Common myeloid progenitor, CD34-positive (primary cell): Measurements from ENCODE around the gene CABP2.
"Not testable (repeated sequence)": the region's sequence is repeated elsewhere in the genome, so short reads cannot be mapped to it uniquely, and the experiment has no call there.

Source experiments
- CTCF ChIA-PET: fragments of 350-600 bp; sonication (Branson Sonifier 250); formaldehyde crosslinking; loops from one replicate; lab custom pipeline; 2021; ENCODE audit warnings: antibody characterized with exemption; lab: Charles Lee
- POLR2A ChIA-PET: fragments of 350-600 bp; sonication (Branson Sonifier 250); formaldehyde crosslinking; loops from one replicate; lab custom pipeline; 2021; ENCODE audit warnings: antibody characterized with exemption; lab: Charles Lee
- DNase-seq, 3 donors: peaks; one replicate each; pipeline versions ENCODE4 v3.0.0 to v3.0.0-alpha.2; 2013
- H3K27ac ChIP-seq, 2 experiments: 1 replicate in 1 of 2; 2 replicates in 1 of 2; pipeline ENCODE4 v1.7.0; 2013; ENCODE audit warnings: inconsistent platforms in 2 of 2, low read length in 2 of 2, mild to moderate bottlenecking in 2 of 2, low read depth in 1 of 2, moderate library complexity in 1 of 2; ENCODE audit not compliant: severe bottlenecking in 2 of 2, insufficient read depth in 1 of 2, poor library complexity in 1 of 2
- H3K27me3 ChIP-seq, 5 experiments: replicated peaks in 2 of 5; 1 replicate in 3 of 5; 2 replicates in 2 of 5; pipeline versions ENCODE4 v1.6.1 to v1.7.0; 2013; ENCODE audit warnings: low read length in 4 of 5, mild to moderate bottlenecking in 2 of 5, moderate library complexity in 2 of 5, inconsistent platforms in 1 of 5; ENCODE audit not compliant: insufficient read depth in 5 of 5, control insufficient read depth in 4 of 5
- H3K36me3 ChIP-seq, 4 experiments: 1 replicate in 2 of 4; 2 replicates in 2 of 4; pipeline versions ENCODE4 v1.6.1 to v1.7.0; 2013; ENCODE audit warnings: low read length in 3 of 4, control low read depth in 1 of 4, mild to moderate bottlenecking in 1 of 4; ENCODE audit not compliant: control insufficient read depth in 4 of 4, insufficient read depth in 4 of 4
- H3K4me1 ChIP-seq, 4 experiments: 1 replicate in 3 of 4; 2 replicates in 1 of 4; pipeline versions ENCODE4 v1.6.1 to v1.7.1; 2013; ENCODE audit warnings: low read length in 3 of 4, mild to moderate bottlenecking in 3 of 4, control low read depth in 1 of 4, inconsistent platforms in 1 of 4, moderate library complexity in 1 of 4; ENCODE audit not compliant: control insufficient read depth in 4 of 4, insufficient read depth in 4 of 4; ENCODE audit errors: control extremely low read depth in 1 of 4
- H3K4me3 ChIP-seq, 7 experiments: 1 replicate in 4 of 7; 2 replicates in 3 of 7; pipeline versions ENCODE4 v1.5.1 to v1.7.0; 2013; ENCODE audit warnings: mild to moderate bottlenecking in 7 of 7, low read length in 6 of 7, moderate library complexity in 6 of 7, inconsistent platforms in 2 of 7, low read depth in 2 of 7, control low read depth in 1 of 7; ENCODE audit not compliant: insufficient read depth in 4 of 7, control insufficient read depth in 1 of 7; ENCODE audit errors: extremely low read depth in 1 of 7
- H3K9me3 ChIP-seq, 5 experiments: 1 replicate in 4 of 5; 2 replicates in 1 of 5; pipeline versions ENCODE4 v1.6.1 to v1.7.1; 2013; ENCODE audit warnings: low read length in 4 of 5, mild to moderate bottlenecking in 2 of 5, inconsistent platforms in 1 of 5, low read depth in 1 of 5, moderate library complexity in 1 of 5; ENCODE audit not compliant: control insufficient read depth in 4 of 5, insufficient read depth in 2 of 5; ENCODE audit errors: control extremely low read depth in 1 of 5
- WGBS: methylation state at CpG from one replicate; pipeline ENCODE4 v1.1.5; 2013; ENCODE audit not compliant: insufficient coverage; 5-methylcytosine and 5-hydroxymethylcytosine counted together

The CABP2 gene

DNA sequence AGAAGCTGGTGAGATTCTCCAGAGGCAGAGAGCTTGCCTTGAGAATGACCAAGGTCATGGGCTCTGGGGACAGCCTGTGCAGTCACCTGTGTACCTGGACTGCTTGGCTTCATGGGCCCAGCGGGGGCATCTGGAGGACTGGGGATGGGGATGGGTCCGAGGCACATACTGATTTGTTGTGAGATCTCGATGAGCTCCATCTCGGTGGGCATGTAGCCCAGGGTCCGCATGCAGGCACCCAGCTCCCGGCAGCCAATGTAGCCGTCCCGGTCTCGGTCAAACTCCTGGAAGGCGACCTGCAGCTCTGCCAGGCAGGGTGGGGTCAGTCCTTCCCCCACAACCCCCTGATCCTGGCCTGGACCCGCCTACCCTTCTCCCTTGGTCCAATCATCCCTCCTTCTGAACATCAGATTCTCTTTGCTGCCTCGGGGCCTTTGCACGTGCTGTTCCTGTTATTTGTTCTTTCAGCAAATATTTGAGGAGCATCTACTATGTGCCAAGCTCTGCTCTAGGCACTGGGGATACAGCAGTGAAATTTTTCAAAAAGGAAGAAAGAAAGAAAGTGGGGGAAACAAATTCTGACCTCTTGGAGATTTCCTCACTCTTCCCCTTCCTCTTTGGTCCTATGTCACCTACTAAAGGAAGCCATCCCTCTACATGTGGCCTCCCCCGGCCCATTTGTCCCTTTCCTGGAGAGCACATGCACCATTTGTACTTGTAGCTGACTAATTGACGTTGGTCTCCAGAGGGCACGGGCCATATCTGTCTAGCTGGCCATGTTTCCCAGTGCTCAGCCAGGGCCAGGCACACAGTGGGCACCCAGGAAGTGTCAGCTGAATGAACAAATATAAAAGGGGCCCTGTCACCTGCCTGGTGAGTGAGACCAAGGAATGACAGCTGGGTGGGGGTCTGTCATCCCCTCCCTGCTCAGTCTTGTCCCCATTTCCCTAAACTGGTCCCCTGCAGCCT is 2.1 kb downstream of the CABP2 start:
- POLR2A ChIA-PET = interaction anchor here (1.1 kb wide), 1 partner anchor 85 kb away, joined by 3 read pairs; no protein-coding TSS in a partner anchor
- Histone ChIP-seq H3K27me3 (peaks cover 0 to 3% (median 0%) of the 10 kb centered on the region in 5 experiments), H3K36me3 (no peaks in the 10 kb centered on the region), H3K4me1 (no peaks in the 10 kb centered on the region), H3K27ac (no peak overlapping the region), H3K4me3 (no peak overlapping the region), H3K9me3 (no peaks in the 10 kb centered on the region)
- 90% methylated on average over 16 of the region's 16 CpGs for WGBS
- CTCF ChIA-PET = interaction anchor here (1.2 kb wide), 1 partner anchor 9 kb away, joined by 3 read pairs; no protein-coding TSS in a partner anchor
- no peak for DNase-seq

- H3K36me3 ChIP-seq = no peaks in the 10 kb centered on the region
- peaks cover 0 to 3% (median 0%) of the 10 kb centered on the region in 5 experiments for H3K27me3 ChIP-seq
- no peaks in the 10 kb centered on the region for H3K9me3 ChIP-seq
- ChIA-PET CTCF (no interaction called here), POLR2A (interaction anchor here (1.1 kb wide), 1 partner anchor 83 kb away, joined by 3 read pairs; no protein-coding TSS in a partner anchor)
- H3K4me1 ChIP-seq = no peaks in the 10 kb centered on the region
- WGBS = 94% methylated on average over 26 of the region's 32 CpGs
- DNase-seq = no peak
- H3K27ac ChIP-seq = no peak overlapping the region
- H3K4me3 ChIP-seq = no peak overlapping the region
Observed at GRCh38 chr11:67519726-67520125, 3.5 kb downstream of the CABP2 start.

- POLR2A ChIA-PET = no interaction called here
- no peak for DNase-seq
- no peak overlapping the region for H3K27ac ChIP-seq
- peaks cover 0 to 3% (median 0%) of the 10 kb centered on the region in 5 experiments for H3K27me3 ChIP-seq
- no peaks in the 10 kb centered on the region for H3K4me1 ChIP-seq
- H3K9me3 ChIP-seq = no peaks in the 10 kb centered on the region
- H3K4me3 ChIP-seq = no peak overlapping the region
- no peaks in the 10 kb centered on the region for H3K36me3 ChIP-seq
- CTCF ChIA-PET = interaction anchor here (1.2 kb wide), 1 partner anchor 12 kb away, joined by 3 read pairs; no protein-coding TSS in a partner anchor
- 92% methylated on average over 8 of the region's 10 CpGs for WGBS
Observed at GRCh38 chr11:67517784-67518552, 5.3 kb downstream of the CABP2 start.

- no peak overlapping the region for H3K4me3 ChIP-seq
- CTCF ChIA-PET = no interaction called here
- WGBS = over 99% methylated on average over 9 of the region's 9 CpGs
Observed at GRCh38 chr11:67516806-67517205, 6.4 kb downstream of the CABP2 start.

GRCh38 chr11:67514116-67514515 is 9.1 kb downstream of the CABP2 start:
- peaks cover 0 to 7% (median 0%) of the 10 kb centered on the region in 5 experiments for H3K27me3 ChIP-seq
- H3K36me3 ChIP-seq = no peaks in the 10 kb centered on the region
- H3K4me1 ChIP-seq = peaks cover 0 to 2% (median under 1%) of the 10 kb centered on the region in 4 experiments
- H3K27ac ChIP-seq = no peak overlapping the region
- ChIA-PET POLR2A (interaction anchor here (0.6 to 1.1 kb wide), 2 partner anchors 69 to 525 kb away, joined by 3 read pairs; no protein-coding TSS in a partner anchor), CTCF (no interaction called here)
- no peaks in the 10 kb centered on the region for H3K9me3 ChIP-seq
- WGBS = 97% methylated on average over 3 of the region's 7 CpGs
- DNase-seq = no peak
- H3K4me3 ChIP-seq = no peak overlapping the region

More at GRCh38 chr11:67516806-67517205, 6.4 kb downstream of the CABP2 start:
- Histone ChIP-seq H3K27me3 (peaks cover 0 to 5% (median 0%) of the 10 kb centered on the region in 5 experiments), H3K4me1 (no peaks in the 10 kb centered on the region), H3K9me3 (no peaks in the 10 kb centered on the region), H3K36me3 (no peaks in the 10 kb centered on the region), H3K27ac (no peak overlapping the region)
- POLR2A ChIA-PET = interaction anchor here (0.6 kb wide), 1 partner anchor 169 kb away, joined by 3 read pairs; no protein-coding TSS in a partner anchor
- DNase-seq = no peak

DNA sequence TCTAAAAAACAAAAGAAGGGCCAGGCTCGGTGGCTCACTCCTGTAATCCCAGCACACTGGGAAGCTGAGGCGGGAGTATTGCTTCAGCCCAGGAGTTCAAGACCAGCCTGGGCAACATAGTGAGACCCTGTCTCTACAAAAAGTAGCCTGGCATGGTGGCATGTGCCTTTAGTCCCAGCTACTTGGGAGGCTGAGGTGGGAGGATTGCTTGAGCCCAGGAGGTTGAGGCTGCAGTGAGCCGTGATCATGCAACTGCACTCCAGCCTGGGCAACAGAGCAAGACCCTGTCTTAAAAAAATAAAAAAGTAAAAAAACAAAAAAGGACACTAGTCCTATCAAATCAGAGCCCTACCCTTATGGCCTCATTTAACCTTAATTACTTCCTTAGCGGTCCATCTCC is 11.7 kb downstream of the CABP2 start:
- 93% methylated on average over 3 of the region's 4 CpGs for WGBS
- H3K36me3 ChIP-seq, H3K4me3 ChIP-seq, H3K27ac ChIP-seq, DNase-seq, H3K9me3 ChIP-seq, POLR2A ChIA-PET, H3K27me3 ChIP-seq: not testable (repeated sequence)
- peaks cover 0 to 20% (median 17%) of the 10 kb centered on the region in 4 experiments for H3K4me1 ChIP-seq
- CTCF ChIA-PET = interaction anchor here (0.7 kb wide), 1 partner anchor 89 kb away, joined by 3 read pairs; no protein-coding TSS in a partner anchor
